CD4-positive, alpha-beta T cell (primary cell): ENCODE data around the gene SNN. TPM values are rescaled to one million over a fixed set of nuclear protein-coding genes. Genes with fewer than 3 reads are reported as not detected.

ENCODE experiments used
- ATAC-seq: fragments of 200-7000 bp; cut with Tn5 transposase; one replicate; pipeline ENCODE4 v1.10.0; 2022; ENCODE audit warnings: mild to moderate bottlenecking; ENCODE audit not compliant: poor library complexity
- CTCF ChIA-PET: fragments of 350-600 bp; sonication (Branson Sonifier 250); formaldehyde crosslinking; loops from one replicate; lab custom pipeline; 2021; ENCODE audit warnings: antibody characterized with exemption, inconsistent platforms; lab: Charles Lee
- POLR2A ChIA-PET: fragments of 350-600 bp; sonication (Branson Sonifier 250); formaldehyde crosslinking; loops from one replicate; lab custom pipeline; 2021; ENCODE audit warnings: antibody characterized with exemption, inconsistent platforms; lab: Charles Lee
- DNase-seq, 14 experiments: peaks; one replicate each; pipeline ENCODE4 v3.0.0-alpha.2; 2013 to 2020; ENCODE audit warnings: mixed read lengths in 2 of 14
- H3K27ac ChIP-seq, 2 donors: one replicate each; pipeline versions ENCODE4 v1.5.1 to v1.7.0; 2013; ENCODE audit warnings: low read length in 2 of 2, low read depth in 1 of 2, mild to moderate bottlenecking in 1 of 2
- H3K27me3 ChIP-seq, 2 experiments: 1 replicate in 1 of 2; 2 replicates in 1 of 2; pipeline versions ENCODE4 v1.6.1 to v1.7.0; 2013; ENCODE audit warnings: low read length in 2 of 2, control low read depth in 1 of 2, mild to moderate bottlenecking in 1 of 2, moderate library complexity in 1 of 2; ENCODE audit not compliant: insufficient read depth in 2 of 2, control insufficient read depth in 1 of 2
- H3K36me3 ChIP-seq: one replicate; pipeline ENCODE4 v1.6.1; 2013; ENCODE audit warnings: low read length, control low read depth; ENCODE audit not compliant: insufficient read depth
- H3K4me1 ChIP-seq: one replicate; pipeline ENCODE4 v1.6.1; 2013; ENCODE audit warnings: low read length, control low read depth; ENCODE audit not compliant: insufficient read depth
- H3K4me3 ChIP-seq: one replicate; pipeline ENCODE4 v1.5.1; 2013; ENCODE audit warnings: mild to moderate bottlenecking, low read length, moderate library complexity
- H3K9me3 ChIP-seq, 2 experiments: 1 replicate in 1 of 2; 2 replicates in 1 of 2; pipeline versions ENCODE4 v1.6.1 to v1.7.0; 2013; ENCODE audit warnings: low read length in 2 of 2, mild to moderate bottlenecking in 2 of 2, control low read depth in 1 of 2, moderate library complexity in 1 of 2; ENCODE audit not compliant: control insufficient read depth in 1 of 2, insufficient read depth in 1 of 2
- H3K27ac Mint-ChIP-seq: one replicate; pipeline ENCODE4 v1.8.0; 2020; ENCODE audit warnings: mixed read lengths
- H3K27me3 Mint-ChIP-seq: one replicate; pipeline ENCODE4 v1.8.0; 2021; ENCODE audit warnings: mixed read lengths
- H3K36me3 Mint-ChIP-seq: one replicate; pipeline ENCODE4 v1.8.0; 2021; ENCODE audit warnings: low read depth, mixed read lengths
- H3K4me1 Mint-ChIP-seq: one replicate; pipeline ENCODE4 v1.8.0; 2021; ENCODE audit warnings: low read depth, mixed read lengths
- H3K4me3 Mint-ChIP-seq: one replicate; pipeline ENCODE4 v1.8.0; 2020; ENCODE audit warnings: mild to moderate bottlenecking, mixed read lengths
- H3K9me3 Mint-ChIP-seq: one replicate; pipeline ENCODE4 v1.8.0; 2020; ENCODE audit warnings: mixed read lengths
- CTCF ChIP-seq: fragments of 200-600 bp; IDR thresholded peaks from one replicate; pipeline ENCODE4 v1.8.0; 2022; ENCODE audit warnings: antibody characterized with exemption, mild to moderate bottlenecking
- intact Hi-C, 2 experiments: fragments of 100-400 bp; cut with DNase I in 1 of 2; cut with micrococcal nuclease in 1 of 2; formaldehyde crosslinking; loops; one replicate each; pipeline versions ENCODE4 v1.15.1 to v1.9.0; 2023 to 2025; cut with DNase I, micrococcal nuclease
- total RNA-seq, 174 experiments: library from RNA in 2 of 174; stranded (reverse) in 2 of 174; gene quantifications; one replicate each; pipeline ENCODE4 v1.2.3 and lab custom pipeline; 2021 to 2026

The SNN gene
- total RNA-seq, 2 experiments from 2014 or later: 76.3 to 79.7 TPM

DNA sequence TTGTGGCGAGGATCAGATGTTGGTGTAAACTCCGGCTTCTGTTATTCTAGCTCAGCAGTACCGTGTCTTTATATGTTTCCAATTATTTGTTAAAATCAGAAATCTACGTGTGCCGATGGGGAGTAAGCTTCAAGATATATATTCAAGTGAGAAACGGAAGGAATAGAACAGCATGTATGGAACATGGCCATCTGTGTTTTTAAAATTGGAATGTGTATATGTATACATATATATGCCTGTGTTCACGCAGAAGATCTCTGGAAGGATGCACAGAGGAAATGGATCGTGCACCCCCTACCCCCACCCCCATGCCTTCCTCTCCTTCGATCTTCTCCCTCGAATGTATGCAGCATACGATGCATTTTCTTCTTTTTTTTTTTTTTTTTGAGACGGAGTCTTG lies 7.7 kb upstream of the SNN start:
- intact Hi-C loops: no loop called here
- Mint-ChIP-seq H3K4me1 (peaks cover 18% of the 10 kb centered on the region), H3K9me3 (no peaks in the 10 kb centered on the region), H3K4me3 (no peak overlapping the region), H3K27me3 (no peaks in the 10 kb centered on the region), H3K27ac (no peak overlapping the region), H3K36me3 (no peaks in the 10 kb centered on the region)
- no peaks in the 10 kb centered on the region for H3K27me3 ChIP-seq
- ChIA-PET POLR2A (no interaction called here), CTCF (no interaction called here)
- no peaks in the 10 kb centered on the region for H3K9me3 ChIP-seq
- H3K36me3 ChIP-seq: no peaks in the 10 kb centered on the region
- peaks cover 35% of the 10 kb centered on the region for H3K4me1 ChIP-seq
- no peak overlapping the region for H3K27ac ChIP-seq
- DNase-seq (no peak), ATAC-seq (no peak)
- H3K4me3 ChIP-seq: no peak overlapping the region
- no peak for TF ChIP-seq CTCF

GRCh38 chr16:11662582-11662981 lies 5.7 kb upstream of the SNN start:
- DNase-seq (no peak), ATAC-seq (no peak)
- no peak overlapping the region for H3K27ac ChIP-seq
- H3K4me1 ChIP-seq: peaks cover 48% of the 10 kb centered on the region
- H3K36me3 ChIP-seq: no peaks in the 10 kb centered on the region
- ChIA-PET POLR2A (no interaction called here), CTCF (interaction anchor here (0.5 kb wide), 1 partner anchor 126 kb away, joined by 3 read pairs; no protein-coding TSS in a partner anchor)
- peak overlapping the region; percentile 36 for H3K27ac Mint-ChIP-seq
- H3K4me3 ChIP-seq: no peak overlapping the region
- H3K36me3 Mint-ChIP-seq: no peaks in the 10 kb centered on the region
- no peaks in the 10 kb centered on the region for H3K27me3 Mint-ChIP-seq
- H3K4me3 Mint-ChIP-seq: no peak overlapping the region
- H3K27me3 ChIP-seq: no peaks in the 10 kb centered on the region
- no peaks in the 10 kb centered on the region for H3K9me3 Mint-ChIP-seq
- H3K9me3 ChIP-seq: no peaks in the 10 kb centered on the region
- intact Hi-C loops: no loop called here
- H3K4me1 Mint-ChIP-seq: peaks cover 34% of the 10 kb centered on the region
- no peak for TF ChIP-seq CTCF

GRCh38 chr16:11665071-11665491 lies 3.2 kb upstream of the SNN start:
- H3K4me3 ChIP-seq: peak overlapping the region; percentile 41
- peak in 11 of 14 experiments; percentile 30 to 77 (median 57) for DNase-seq
- H3K4me1 Mint-ChIP-seq: peaks cover 43% of the 10 kb centered on the region

More at GRCh38 chr16:11665071-11665491, 3.2 kb upstream of the SNN start:
- no peak for ATAC-seq
- no peak for TF ChIP-seq CTCF
- intact Hi-C loops: loop anchor here in 1 of 2 experiments (5.0 kb wide), 3 partner anchors 77 to 312 kb away; partner anchors contain the start of genes SNX29, TXNDC11 and ZC3H7A
- Histone ChIP-seq H3K9me3 (no peaks in the 10 kb centered on the region), H3K27ac (peak overlapping the region; percentile 55 to 57), H3K4me1 (peaks cover 65% of the 10 kb centered on the region), H3K36me3 (no peaks in the 10 kb centered on the region), H3K27me3 (no peaks in the 10 kb centered on the region)
- peak overlapping the region; percentile 89 for H3K27ac Mint-ChIP-seq
- CTCF ChIA-PET: interaction anchor here (1.9 kb wide), 1 partner anchor 133 kb away, joined by 5 read pairs; no protein-coding TSS in a partner anchor
- POLR2A ChIA-PET: interaction anchor here (0.6 to 1.9 kb wide), 4 partner anchors 8 to 77 kb away, joined by 3 to 16 read pairs (median 3); no protein-coding TSS in a partner anchor
- no peaks in the 10 kb centered on the region for H3K9me3 Mint-ChIP-seq
- H3K4me3 Mint-ChIP-seq: peak overlapping the region; percentile 83
- H3K27me3 Mint-ChIP-seq: no peaks in the 10 kb centered on the region
- peaks cover 6% of the 10 kb centered on the region for H3K36me3 Mint-ChIP-seq
